ENCODE data around the gene RTN1.
A peak's percentile ranks its signal among the peaks of the same experiment; 100 is the strongest.
"Not testable (repeated sequence)": the region's sequence is repeated elsewhere in the genome, so short reads cannot be mapped to it uniquely, and the experiment has no call there.

Gene RTN1

DNA sequence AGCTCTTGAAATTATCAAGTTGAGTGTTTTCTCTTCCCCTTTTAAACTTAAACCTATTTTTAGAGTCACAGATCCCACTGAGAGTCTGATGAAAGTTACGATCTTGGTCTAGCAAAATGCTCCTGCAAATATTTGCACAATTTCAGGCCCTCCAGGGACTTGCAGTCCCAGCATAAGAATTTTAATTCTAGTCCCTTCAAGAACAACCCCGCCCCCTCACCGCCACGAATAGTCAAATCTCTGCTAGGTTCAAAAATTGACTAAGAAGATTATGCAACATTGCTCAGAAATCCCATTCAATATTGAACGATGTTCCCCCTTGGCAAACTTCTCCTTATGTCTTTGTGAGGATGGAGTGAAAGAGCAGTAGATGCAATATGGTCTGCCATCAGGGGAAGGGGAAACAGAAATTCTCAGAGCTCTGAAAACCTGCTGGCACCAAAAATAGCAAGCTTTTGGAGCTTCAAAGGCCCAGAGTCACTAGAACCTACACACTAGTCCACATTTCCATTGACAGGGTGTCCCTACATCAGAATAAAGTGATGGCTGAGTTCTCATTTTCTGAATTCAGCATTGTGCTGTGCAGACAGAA, 166.4 kb downstream of the RTN1 start:
- no peak for DNase-seq (ENCODE audit: low read depth)

DNA sequence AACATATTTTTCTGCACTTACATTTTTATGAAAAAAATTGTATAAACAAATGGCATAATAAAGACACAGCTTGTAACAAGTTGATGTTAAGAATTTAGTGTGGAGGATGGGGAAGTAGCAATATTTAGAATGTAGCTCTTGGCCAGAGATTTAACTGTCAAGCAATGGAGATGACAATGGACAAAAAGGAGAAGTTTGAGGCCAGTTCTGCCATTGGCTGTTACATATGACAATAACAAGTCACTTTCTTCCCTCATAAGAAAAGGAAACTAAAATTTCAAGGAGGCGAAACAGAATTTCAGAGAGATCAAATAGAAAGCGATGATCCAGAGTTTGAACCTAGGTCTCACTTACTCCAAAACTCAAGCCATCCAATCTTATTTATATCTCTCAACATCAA, 171.1 kb downstream of the RTN1 start:
- no peak for DNase-seq (ENCODE audit: low read depth)

DNA sequence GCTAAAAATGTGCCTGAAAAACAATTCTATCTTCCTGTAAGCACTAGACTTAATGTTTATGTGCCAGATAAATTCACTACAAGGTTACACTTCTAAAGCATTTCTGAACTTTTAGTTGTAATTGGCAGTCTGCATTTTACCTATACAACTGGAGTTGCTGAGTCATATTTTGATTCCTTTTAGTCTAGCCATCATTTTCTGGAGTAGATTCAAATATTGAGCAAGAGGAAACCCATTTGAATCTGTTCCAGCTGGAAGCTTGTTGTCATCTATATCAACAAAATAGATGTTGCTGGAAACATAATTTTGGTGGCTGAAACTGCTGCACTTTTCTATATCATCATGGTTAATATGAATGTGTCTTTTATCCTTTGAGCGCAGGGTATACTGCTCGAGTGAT, 171.8 kb downstream of the RTN1 start:
- DNase-seq (ENCODE audit: low read depth) = no peak

DNA sequence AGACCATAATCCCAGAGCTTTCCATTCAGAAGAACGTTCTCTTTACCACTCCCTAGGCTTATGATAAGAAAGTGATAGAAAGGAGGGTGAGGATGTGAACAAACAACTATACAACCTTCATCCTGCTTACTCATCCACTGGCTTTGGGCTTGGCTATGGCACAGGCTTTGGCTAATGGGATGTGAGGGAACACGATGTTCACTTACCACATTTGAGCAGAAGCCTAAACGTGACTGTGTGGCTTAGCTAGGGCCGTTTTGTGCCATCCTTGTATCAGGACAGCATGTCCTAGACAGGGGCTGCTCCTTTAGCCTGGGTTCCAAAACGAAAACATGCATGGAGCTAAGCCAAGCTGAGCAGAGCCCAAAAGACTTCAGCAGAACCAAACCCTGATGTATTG, 175.4 kb downstream of the RTN1 start:
- no peak for DNase-seq (ENCODE audit: low read depth)

DNA sequence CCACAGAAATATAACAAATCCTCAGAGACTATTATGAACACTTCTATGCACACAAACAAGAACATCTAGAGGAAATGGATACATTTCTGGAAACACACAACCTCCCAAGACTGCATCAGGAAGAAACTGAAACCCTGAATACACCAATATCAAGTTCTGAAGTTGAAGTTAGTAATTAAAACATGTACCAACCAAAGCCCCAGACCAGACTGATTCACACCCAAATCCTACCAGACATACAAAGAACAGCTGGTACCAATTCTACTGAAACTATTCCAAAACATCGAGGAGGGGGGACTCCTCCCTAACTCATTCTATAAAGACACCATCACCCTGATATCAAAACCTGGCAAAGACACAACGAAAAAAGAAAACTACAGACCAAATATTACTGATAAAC, 179.3 kb downstream of the RTN1 start:
- no peak for DNase-seq (ENCODE audit: low read depth)

DNA sequence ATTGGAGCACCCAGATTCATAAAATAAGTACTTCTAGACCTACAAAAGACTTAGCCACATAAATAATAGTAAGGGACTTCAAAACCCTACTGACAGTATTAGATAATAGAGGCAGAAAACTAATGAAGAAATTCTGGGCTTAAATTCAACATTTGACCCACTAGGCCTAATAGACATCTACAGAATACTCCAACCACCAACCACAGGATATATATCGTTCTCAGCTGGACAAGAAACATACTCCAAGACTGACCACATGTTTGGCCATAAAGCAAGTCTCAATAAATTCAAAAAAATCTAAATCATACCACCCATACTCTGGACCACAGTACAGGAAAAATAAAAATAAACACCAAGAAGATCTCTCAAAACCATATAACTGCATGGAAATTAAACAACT, 180.2 kb downstream of the RTN1 start:
- no peak for DNase-seq (ENCODE audit: low read depth)

DNA sequence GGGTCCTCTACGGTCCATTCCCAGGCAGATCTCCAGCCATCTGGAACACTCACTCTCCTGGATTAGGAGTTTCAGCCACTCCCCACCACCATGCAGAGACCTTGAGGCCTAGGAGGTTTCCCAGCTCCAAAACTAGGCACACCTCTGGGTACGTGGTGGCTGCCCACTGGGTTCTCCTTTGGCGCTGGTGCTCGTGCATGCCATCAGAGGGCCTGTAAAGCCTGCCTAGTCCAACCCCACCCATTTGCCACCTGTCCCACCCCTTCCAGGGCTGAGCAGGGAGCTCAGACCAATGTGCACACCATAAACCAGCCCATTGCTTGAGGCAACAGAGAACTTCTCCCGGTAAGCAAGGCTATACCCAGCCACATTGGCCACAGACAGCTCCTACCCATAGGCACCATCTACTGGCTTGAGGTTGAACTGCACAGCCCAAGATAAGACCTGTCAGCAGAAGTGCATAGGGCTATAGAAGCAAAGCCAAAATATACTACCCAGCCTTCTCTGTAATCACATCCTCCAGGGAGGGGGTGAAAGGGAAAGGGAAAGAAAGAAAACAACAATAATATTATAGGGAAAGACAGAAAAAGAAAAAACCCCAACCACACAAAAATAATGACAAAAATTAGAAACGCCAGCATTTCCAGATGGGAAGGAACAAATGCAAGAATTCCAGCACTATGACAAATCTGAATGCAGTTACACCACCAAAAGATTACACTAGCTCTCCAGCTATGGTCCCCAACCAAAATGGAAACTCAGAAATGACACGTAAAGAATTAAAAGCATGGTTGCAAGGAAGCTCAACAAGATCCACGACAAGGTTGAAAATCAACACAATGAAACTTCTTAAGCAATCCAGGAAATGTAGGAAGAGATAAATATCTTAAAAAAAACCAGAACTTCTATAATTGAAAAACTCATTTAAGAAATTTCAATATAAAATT, 182.1 kb downstream of the RTN1 start:
- DNase-seq (ENCODE audit: low read depth) = peak; percentile 38

DNA sequence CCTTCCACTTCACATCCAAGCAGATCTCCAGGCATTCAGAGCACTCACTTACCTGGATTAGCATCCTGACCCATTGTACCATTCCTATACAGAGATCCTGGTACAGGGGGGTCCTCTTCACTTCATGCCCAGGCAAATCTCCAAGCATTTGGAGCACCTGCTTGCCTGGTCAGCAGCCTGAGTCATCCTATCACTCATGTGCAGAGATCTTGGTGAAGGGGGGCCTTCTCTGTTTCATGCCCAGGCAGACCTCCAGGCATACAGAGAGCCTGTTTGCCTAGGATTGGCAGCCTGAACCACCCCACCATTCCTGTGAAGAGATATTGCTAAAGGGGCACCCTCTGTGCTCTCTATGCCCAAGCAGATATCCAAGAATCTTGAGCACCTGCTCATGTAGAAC, 182.9 kb downstream of the RTN1 start:
- DNase-seq (ENCODE audit: low read depth) = no peak

DNA sequence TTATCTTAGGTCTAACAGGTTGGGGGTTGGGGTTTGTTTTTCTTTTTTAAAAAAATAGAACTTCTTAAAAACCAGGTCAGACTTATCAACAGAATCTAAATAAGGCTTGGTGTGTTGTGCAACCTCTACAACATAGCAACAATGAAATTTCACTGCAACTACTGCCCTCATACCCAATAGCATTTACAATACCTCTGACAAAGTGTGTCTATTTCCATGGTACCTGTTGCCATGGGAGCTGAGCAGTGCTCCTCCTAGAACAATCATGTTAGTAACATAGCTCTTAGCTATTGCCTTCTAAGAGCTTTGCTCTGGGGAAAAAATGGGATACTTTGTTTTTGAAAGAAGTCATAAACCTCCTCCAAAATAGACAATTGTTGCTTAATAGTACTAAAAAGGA, 190.7 kb downstream of the RTN1 start:
- DNase-seq (ENCODE audit: low read depth) = no peak

DNA sequence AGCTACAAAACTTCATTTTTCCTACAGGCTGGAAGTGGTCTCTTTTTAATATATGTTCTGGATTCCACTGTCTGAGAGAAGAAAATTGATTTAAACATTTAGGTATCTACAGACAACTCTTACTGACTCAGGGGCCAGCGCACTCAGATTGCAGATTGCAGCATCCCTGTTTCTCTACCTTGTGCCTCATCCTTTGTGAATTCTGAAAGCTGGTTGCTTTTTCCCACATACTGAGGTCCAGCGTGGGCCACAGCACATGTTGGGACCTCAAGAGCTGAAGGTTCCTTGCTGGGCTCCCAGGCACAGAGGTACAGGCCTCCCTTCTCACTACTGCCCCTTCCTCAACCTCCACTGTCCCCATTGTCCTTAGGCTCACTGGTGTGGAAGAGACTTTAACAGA, 192.2 kb downstream of the RTN1 start:
- DNase-seq (ENCODE audit: low read depth) = no peak

DNA sequence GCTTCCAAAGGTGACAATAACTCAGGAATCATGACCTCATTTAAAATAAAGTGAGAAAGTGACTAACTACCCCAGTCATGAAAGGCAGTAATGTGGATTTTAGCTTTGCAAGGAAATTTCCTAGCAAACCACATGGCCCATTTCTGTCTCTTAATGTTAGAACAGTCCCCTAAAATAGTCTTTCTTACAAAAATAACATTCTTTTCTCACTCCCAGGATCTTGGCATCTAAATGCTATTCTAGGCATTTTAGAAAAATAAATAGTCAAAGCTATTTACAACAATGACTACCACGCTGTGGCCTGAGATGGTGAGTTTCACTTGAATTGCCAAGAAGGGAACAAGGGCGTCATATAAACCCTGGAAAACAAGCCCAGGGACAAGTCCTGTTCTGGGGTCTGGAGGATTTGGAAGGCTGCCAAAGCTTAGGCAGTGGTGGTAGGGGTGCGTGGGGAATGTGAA, 192.8 kb downstream of the RTN1 start:
- peak; percentile 40 for DNase-seq (ENCODE audit: low read depth)

DNA sequence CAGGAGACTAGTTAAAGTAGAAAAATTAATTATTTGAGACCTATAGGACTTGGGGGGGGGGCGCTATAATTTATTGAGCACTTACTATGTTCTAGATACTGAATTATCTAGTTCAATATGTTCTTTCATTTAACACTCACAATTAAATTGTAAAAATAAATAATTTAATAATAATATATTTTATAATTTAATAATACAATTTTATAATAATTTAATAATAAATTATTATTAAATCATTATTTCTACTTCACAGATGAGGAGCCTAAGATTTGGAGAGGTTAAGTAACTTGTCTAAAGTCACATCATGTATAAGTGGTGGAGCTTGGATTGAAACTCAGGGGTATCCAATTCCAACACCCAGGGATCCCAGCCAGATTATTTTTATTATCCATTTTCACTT, 195.2 kb downstream of the RTN1 start:
- DNase-seq (ENCODE audit: low read depth) = no peak

DNA sequence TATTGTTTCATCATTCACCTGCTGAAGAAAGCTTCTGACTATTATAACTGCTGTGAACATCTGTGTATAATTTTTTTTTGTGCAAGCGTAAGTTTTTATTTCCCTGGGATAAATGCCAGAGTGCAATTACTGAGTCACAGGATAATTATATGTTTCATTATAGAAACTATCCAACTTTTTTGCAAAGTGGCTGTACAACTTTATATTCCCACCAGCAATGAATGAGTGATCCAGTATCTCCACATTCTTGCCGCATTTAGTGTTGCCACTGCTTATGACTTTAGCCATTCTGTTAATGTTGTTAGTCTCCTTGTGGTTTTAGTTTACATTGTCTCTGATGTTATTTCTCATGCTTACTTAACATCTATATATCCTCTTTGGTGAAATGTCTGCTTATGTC, 205.8 kb downstream of the RTN1 start:
- DNase-seq (ENCODE audit: low read depth) = peak; percentile 31

DNA sequence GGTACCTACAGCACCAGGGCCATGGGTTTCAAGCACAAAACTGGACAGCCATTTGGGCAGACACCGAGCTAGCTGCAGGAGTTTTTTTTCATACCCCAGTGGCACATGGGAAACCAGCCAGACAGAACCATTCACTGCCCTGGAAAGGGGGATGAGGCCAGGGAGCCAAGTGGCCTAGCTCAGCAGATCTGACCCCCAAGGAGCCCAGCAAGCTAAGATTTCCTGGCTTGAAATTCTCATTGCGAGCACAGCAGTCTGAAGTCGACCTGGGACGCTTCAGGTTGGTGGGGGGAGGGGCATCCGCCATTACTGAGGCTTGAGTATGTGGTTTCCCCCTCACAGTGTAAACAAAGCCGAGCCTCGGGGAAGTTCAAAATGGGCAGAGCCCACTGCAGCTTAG, 212.8 kb downstream of the RTN1 start:
- DNase-seq (ENCODE audit: low read depth) = no peak

DNA sequence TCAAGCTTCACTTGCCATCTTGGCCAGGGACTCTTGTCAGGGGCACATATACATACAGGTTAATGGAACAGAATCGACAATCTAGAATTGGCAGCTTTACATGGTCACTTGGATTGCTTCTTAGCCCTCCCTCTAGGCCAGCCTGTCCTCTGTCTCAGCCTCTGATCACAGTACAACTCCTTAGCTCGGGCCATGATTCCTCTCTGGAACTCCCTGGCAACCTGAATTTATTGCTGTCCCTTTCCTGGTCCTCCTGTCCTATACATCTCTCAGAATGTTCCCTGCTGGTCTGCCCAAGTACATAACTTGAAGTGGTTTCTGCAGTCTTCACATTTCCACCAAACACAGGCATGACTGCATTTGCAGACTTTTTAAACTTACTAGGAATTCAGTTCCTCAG, 214.1 kb downstream of the RTN1 start:
- no peak for DNase-seq (ENCODE audit: low read depth)

DNA sequence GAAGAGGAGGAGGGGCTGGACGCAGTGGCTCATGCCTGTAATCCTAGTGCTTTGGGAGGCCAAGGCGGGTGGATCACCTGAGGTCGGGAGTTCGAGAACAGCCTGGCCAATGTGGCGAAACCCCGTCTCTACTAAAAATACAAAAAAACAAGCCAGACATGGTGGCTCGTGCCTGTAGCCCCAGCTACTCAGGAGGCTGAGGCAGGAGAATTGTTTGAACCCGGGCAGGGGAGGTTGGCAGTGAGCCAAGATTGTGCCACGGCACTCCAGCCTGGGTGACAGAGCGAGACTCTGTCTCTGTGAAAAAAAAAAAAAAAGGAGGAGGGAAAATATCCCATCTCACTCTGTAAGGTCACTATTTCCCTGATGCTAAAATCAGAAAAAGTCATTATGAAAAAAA, 216.4 kb downstream of the RTN1 start:
- not testable (repeated sequence) for DNase-seq (ENCODE audit: low read depth)

DNA sequence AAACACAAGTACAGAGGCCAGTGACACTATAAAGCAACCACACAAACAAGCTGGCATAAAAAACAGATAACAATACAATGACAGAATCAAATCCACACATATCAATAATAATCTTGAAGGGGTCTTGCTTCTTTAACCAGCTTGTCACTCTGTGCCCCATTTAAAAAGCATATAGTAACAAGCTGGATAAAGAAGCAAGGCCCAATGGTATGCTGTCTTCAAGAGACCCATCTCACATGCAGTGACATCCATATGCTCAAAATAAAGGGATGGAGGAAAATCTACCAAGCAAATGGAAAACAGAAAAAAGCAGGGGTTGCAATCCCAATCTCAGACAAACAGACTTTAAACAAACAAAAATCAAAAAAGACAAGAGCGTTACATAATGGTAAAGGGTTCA, 223.7 kb downstream of the RTN1 start:
- DNase-seq (ENCODE audit: low read depth) = not testable (repeated sequence)

DNA sequence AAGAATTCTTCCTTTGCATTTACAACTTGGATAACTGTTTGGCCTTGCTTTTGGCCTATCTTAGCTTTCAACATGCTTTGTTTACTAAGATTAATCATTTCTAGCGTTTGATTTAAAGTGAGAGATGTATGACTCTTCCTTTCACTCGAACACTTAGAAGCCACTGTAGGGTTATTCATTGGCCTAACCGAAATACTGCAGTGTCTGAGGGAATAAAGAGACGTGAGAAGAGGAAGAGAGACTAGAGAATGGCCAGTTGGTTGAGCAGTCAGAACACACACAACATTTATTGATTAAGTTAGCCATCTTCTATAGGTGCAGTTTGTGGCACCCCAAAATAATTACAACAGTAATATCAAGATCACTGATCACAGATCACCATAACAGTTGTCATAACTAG, 231.7 kb downstream of the RTN1 start:
- DNase-seq (ENCODE audit: low read depth) = no peak

DNA sequence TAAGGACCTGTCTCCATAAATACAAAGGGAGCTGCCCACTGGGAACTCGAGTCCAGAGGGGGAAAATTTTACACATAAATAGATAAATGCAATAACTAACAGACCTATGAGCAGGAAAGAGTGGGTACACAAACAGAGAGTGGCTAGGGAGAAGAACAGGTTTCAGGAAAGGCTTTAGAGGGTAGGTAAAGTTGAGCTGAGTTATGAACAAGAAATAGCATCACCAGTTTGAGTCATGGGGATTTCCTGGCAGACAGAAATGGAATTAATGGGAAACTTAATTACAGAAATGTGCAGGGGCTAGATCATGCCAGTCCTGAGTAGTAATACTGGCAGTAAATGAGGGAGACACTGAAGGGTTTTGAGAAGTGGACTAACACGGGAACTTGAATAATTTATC, 236.0 kb downstream of the RTN1 start:
- DNase-seq (ENCODE audit: low read depth) = no peak

DNA sequence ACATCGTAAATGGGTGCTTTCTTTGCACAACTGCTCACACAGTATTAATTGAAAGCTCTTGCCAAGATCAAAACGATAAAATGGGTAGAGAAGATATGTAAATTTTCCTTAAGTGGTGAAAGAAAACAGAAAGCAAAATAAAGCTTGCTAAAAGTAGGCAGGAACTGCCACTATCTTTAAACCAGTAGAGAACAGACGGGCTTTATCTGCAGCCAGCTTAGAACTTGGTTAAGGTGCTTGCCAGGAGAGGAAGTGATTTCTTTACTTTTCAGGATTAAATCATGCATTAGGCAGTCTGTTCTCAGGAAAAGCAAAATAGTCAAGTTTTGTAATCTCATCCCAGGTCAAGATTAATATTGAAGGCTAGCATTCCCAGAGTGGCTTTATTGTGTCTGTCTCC, 237.1 kb downstream of the RTN1 start:
- no peak for DNase-seq (ENCODE audit: low read depth)

DNA sequence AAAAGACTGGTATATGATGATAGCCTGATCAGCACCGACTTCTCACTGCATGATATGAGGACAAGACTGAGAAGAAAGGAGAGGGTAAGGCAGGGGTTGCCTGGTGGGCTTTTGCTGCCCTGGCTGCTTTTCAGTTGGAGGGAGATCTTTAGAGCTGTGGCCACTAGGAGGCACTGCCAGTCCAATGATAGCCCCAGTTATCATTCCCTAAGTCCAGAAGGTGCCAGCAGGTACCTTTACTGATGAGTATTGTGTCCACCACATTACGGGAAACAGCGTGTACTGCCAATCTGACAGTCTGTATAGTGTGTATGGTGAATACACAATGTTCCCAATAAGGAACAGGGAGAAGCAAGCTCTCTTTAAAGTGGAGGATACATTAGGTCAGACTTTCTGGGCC, 238.2 kb downstream of the RTN1 start:
- DNase-seq (ENCODE audit: low read depth) = no peak

DNA sequence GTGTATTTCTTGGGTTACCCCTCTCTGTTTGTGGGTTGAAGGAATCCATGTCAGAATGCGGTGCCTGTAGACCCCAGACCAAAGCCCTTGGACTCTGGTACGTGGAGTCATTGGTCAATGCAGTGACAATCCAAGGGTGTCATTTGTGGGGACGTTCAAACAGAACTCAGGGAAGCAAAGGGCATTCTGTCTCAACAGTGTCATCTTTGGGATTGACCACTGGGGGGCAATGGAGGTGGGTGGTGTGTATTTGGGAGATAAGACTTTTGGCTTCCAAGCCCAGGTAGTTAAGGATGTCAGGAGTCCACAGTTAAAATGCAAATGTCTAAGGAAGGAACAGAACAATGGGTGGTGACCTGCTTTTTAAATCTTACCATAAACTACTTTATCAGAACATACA, 239.3 kb downstream of the RTN1 start:
- DNase-seq (ENCODE audit: low read depth) = no peak

DNA sequence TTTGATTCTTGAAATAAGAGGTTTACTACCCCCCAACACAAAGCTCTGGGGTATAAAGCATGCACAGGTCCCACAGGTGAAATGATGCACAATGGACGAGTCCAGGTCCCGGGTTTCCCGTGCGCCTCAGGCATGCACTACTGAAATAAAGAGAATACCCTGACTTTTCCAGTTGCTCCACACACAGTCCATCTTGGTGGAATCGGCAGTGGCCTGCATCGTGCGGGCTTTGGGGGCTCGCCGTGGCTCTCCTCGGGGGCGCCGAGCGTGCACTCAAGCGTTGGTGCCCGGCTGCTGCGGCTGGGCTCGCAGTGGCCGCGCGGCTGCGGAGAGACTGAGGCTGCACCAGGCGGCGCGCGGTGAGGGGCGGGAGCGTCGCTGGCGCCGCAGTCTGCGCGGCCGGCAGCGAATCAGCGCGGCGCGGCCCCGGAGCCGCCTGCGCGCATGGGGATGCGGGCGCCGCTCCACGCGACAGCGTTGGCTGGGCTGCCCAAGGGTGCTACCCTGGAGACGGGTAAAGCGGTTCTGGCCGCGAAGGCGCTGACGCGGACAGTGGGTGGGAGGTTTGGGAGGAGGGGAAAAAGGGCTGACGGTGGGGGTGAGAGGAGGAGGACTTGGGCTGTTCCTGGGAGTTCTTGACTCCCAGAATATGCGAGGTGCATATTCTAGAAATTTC, 240.2 kb downstream of the RTN1 start:
- DNase-seq (ENCODE audit: low read depth) = no peak
